IMR-90 (cell line): ENCODE measurements around the gene PRKAR1B. TPM values are rescaled to one million over a fixed set of nuclear protein-coding genes. Genes with fewer than 3 reads are reported as not detected.

ENCODE experiments used
- ATAC-seq: fragments of 200-7000 bp; cut with Tn5 transposase; 2 replicates; pipeline ENCODE4 v1.9.1; 2020; ENCODE audit warnings: low read depth, mild to moderate bottlenecking, moderate library complexity
- BruUV-seq: library from RNA; stranded (reverse); fragments of 400-500 nt; replicated peaks from 2 replicates; lab custom pipeline; 2021; lab: Mats Ljungman, UMichigan
- CTCF ChIA-PET: fragments of 300-600 bp; formaldehyde crosslinking; extraction: SDS; loops from one replicate; lab custom pipeline; 2021; ENCODE audit warnings: antibody characterized with exemption; lab: Yijun Ruan, JAX
- POLR2A ChIA-PET: fragments of 300-600 bp; sonication (Branson Sonifier 250); formaldehyde crosslinking; loops from one replicate; lab custom pipeline; 2022; ENCODE audit warnings: antibody characterized with exemption; ENCODE audit not compliant: unreplicated experiment; lab: Charles Lee
- DNase-seq: peaks from one replicate; pipeline ENCODE4 v3.0.0; 2013
- H2AFZ ChIP-seq: replicated peaks from 2 replicates; pipeline ENCODE3; 2013; ENCODE audit warnings: low read length, mild to moderate bottlenecking; ENCODE audit not compliant: poor library complexity
- H2AK5ac ChIP-seq: 2 replicates; pipeline ENCODE4 v1.6.1; 2013; ENCODE audit warnings: low read depth, low read length, inconsistent platforms
- H2AK9ac ChIP-seq: replicated peaks from 2 replicates; pipeline ENCODE3; 2013; ENCODE audit warnings: mild to moderate bottlenecking, low read depth, low read length, moderate library complexity; ENCODE audit not compliant: poor library complexity
- H2BK120ac ChIP-seq: 2 replicates; pipeline ENCODE4 v1.6.1; 2013; ENCODE audit warnings: low read depth, low read length, inconsistent platforms
- H2BK15ac ChIP-seq: 3 replicates; pipeline ENCODE4 v1.6.1; 2013; ENCODE audit warnings: low read depth, low read length, inconsistent platforms
- H2BK20ac ChIP-seq: 2 replicates; pipeline ENCODE4 v1.6.1; 2013; ENCODE audit warnings: low read depth, mild to moderate bottlenecking, inconsistent platforms, low read length, moderate library complexity
- H2BK5ac ChIP-seq: 2 replicates; pipeline ENCODE4 v1.6.1; 2013; ENCODE audit warnings: mild to moderate bottlenecking, low read depth, low read length, inconsistent platforms; ENCODE audit not compliant: poor library complexity, severe bottlenecking
- H3K14ac ChIP-seq: replicated peaks from 2 replicates; pipeline ENCODE4 v1.6.1; 2013; ENCODE audit warnings: low read depth, low read length, inconsistent platforms
- H3K18ac ChIP-seq: 2 replicates; pipeline ENCODE4 v1.6.1; 2013; ENCODE audit warnings: low read depth, low read length, control low read depth
- H3K23ac ChIP-seq: 2 replicates; pipeline ENCODE4 v1.6.1; 2013; ENCODE audit warnings: low read depth, low read length, inconsistent platforms
- H3K27ac ChIP-seq: 2 replicates; pipeline ENCODE4 v1.5.1; 2013; ENCODE audit warnings: mild to moderate bottlenecking, control low read depth, low read length; ENCODE audit not compliant: insufficient read depth
- H3K27me3 ChIP-seq: 2 replicates; pipeline ENCODE4 v1.6.1; 2013; ENCODE audit warnings: low read length; ENCODE audit not compliant: control insufficient read depth, insufficient read depth
- H3K36me3 ChIP-seq: 2 replicates; pipeline ENCODE4 v1.6.1; 2013; ENCODE audit warnings: low read length, mixed read lengths; ENCODE audit not compliant: control insufficient read depth, insufficient read depth
- H3K4ac ChIP-seq: 2 replicates; pipeline ENCODE4 v1.6.1; 2013; ENCODE audit warnings: low read depth, low read length, inconsistent platforms
- H3K4me1 ChIP-seq: 2 replicates; pipeline ENCODE4 v1.6.1; 2013; ENCODE audit warnings: low read length, mixed read lengths; ENCODE audit not compliant: control insufficient read depth, insufficient read depth
- H3K4me2 ChIP-seq: 2 replicates; pipeline ENCODE4 v1.6.1; 2013; ENCODE audit warnings: low read depth, mild to moderate bottlenecking, control low read depth, low read length, moderate library complexity
- H3K4me3 ChIP-seq: 2 replicates; pipeline ENCODE4 v1.5.1; 2013; ENCODE audit warnings: low read depth, mild to moderate bottlenecking, control low read depth, low read length, moderate library complexity; ENCODE audit not compliant: insufficient read depth
- H3K56ac ChIP-seq: 2 replicates; pipeline ENCODE4 v1.6.1; 2013; ENCODE audit warnings: low read length, inconsistent platforms; ENCODE audit not compliant: insufficient read depth; ENCODE audit errors: extremely low read depth
- H3K79me1 ChIP-seq, 2 experiments: 2 replicates each; pipeline ENCODE4 v1.6.1; 2013; ENCODE audit warnings: low read length in 2 of 2, inconsistent platforms in 1 of 2, low read depth in 1 of 2
- H3K9ac ChIP-seq: 2 replicates; pipeline ENCODE4 v1.6.1; 2013; ENCODE audit warnings: low read depth, low read length, control low read depth
- H3K9me1 ChIP-seq: 2 replicates; pipeline ENCODE4 v1.6.1; 2013; ENCODE audit warnings: low read length, inconsistent platforms; ENCODE audit not compliant: insufficient read depth
- H3K9me3 ChIP-seq: 2 replicates; pipeline ENCODE4 v1.6.1; 2013; ENCODE audit warnings: low read length; ENCODE audit not compliant: control insufficient read depth, insufficient read depth
- H4K20me1 ChIP-seq: 2 replicates; pipeline ENCODE4 v1.6.1; 2013; ENCODE audit warnings: low read length, inconsistent platforms; ENCODE audit not compliant: insufficient read depth
- H4K5ac ChIP-seq: 2 replicates; pipeline ENCODE4 v1.6.1; 2013; ENCODE audit warnings: mild to moderate bottlenecking, low read depth, low read length, control low read depth
- H4K8ac ChIP-seq, 2 experiments: 2 replicates each; pipeline ENCODE4 v1.6.1; 2013; ENCODE audit warnings: low read depth in 2 of 2, low read length in 2 of 2, control low read depth in 1 of 2, inconsistent platforms in 1 of 2
- H4K91ac ChIP-seq: 2 replicates; pipeline ENCODE4 v1.6.1; 2013; ENCODE audit warnings: low read depth, low read length, inconsistent platforms; ENCODE audit not compliant: insufficient read depth
- BHLHE40 ChIP-seq: fragments of 150-350 bp; IDR thresholded peaks from 2 replicates; pipeline ENCODE4 v1.6.1; 2016; ENCODE audit warnings: mild to moderate bottlenecking, low read depth, low read length
- CEBPB ChIP-seq: IDR thresholded peaks from 2 replicates; pipeline ENCODE4 v1.6.1; 2012; ENCODE audit warnings: low read depth, low read length, improper control_type of control experiment
- CHD1 ChIP-seq: IDR thresholded peaks from 2 replicates; pipeline ENCODE4 v1.6.1; 2012; ENCODE audit warnings: low read depth, low read length, improper control_type of control experiment
- CTCF ChIP-seq: conservative IDR thresholded peaks from 2 replicates; pipeline ENCODE4 v1.5.1; 2012; ENCODE audit warnings: mild to moderate bottlenecking, low read depth, low read length, improper control_type of control experiment
- NFE2L2 ChIP-seq: fragments of 150-350 bp; IDR thresholded peaks from 2 replicates; pipeline ENCODE4 v1.6.1; 2016; ENCODE audit warnings: low read depth, mild to moderate bottlenecking, low read length
- RFX5 ChIP-seq: IDR thresholded peaks from 2 replicates; pipeline ENCODE4 v1.8.0; 2012; ENCODE audit warnings: low read depth, mild to moderate bottlenecking, low read length, moderate library complexity
- SMC3 ChIP-seq: fragments of 150-350 bp; IDR thresholded peaks from 2 replicates; pipeline ENCODE4 v1.6.1; 2016; ENCODE audit warnings: low read depth, mild to moderate bottlenecking, antibody characterized with exemption, low read length, moderate library complexity
- WGBS, 2 experiments: methylation state at CpG; one replicate each; pipeline versions ENCODE4 v1.1.5 to v1.1.7; 2013; ENCODE audit warnings: missing lambda C conversion rate in 2 of 2; ENCODE audit not compliant: insufficient read length in 1 of 2; ENCODE audit errors: extremely low coverage in 2 of 2; 5-methylcytosine and 5-hydroxymethylcytosine counted together
- dilution Hi-C: fragments of 300-500 bp; cut with HindIII; formaldehyde crosslinking; loops from one replicate; pipeline ENCODE4 v1.14.3; 2018; ENCODE audit warnings: low sequenced_read_pairs; ENCODE audit not compliant: unreplicated experiment
- in situ Hi-C: fragments of 300-500 bp; cut with MboI; formaldehyde crosslinking; loops from 3 replicates; pipeline ENCODE4 v1.14.3; 2019; ENCODE audit warnings: low sequenced_read_pairs, inconsistent platforms, mixed read lengths
- intact Hi-C: fragments of 100-400 bp; cut with micrococcal nuclease; formaldehyde crosslinking; loops from 2 replicates; pipeline ENCODE4 v1.10.0; 2022
- polyA plus RNA-seq, 3 experiments: library from polyadenylated mRNA; depleted of rRNA; stranded (reverse); fragments of >200 nt; gene quantifications; 2 replicates each; pipeline ENCODE4 v1.2.3, GENCODE V29; 2012; ENCODE audit warnings: low replicate concordance in 1 of 3
- total RNA-seq: library from RNA; depleted of rRNA; stranded (reverse); fragments of >200 nt; gene quantifications from 2 replicates; pipeline ENCODE4 v1.2.3, GENCODE V29; 2012
- TF ChIP-seq, protein P1 (sequence below): fragments of 150-350 bp; IDR thresholded peaks from 2 replicates; pipeline ENCODE4 v1.6.1; 2016; ENCODE audit warnings: low read depth, mild to moderate bottlenecking, low read length, moderate library complexity, borderline replicate concordance

PRKAR1B gene
- total and polyA plus RNA-seq, 2 of the 4 experiments (the other 2 are of a cell fraction) = 15.2 to 20.2 TPM

- no peak overlapping the region for H2BK5ac ChIP-seq
- no peak overlapping the region for H3K14ac ChIP-seq
- DNase-seq (no peak), ATAC-seq (no peak)
- peaks cover 11% of the 10 kb centered on the region; the same call in 1 of the 2 replicates for H4K20me1 ChIP-seq
- H3K4me1 ChIP-seq = no peaks in the 10 kb centered on the region
- BruUV-seq = no TSS peak
- in situ Hi-C loops (no loop called here), dilution Hi-C loops (no loop called here), intact Hi-C loops (no loop called here)
- no peak overlapping the region for H2BK120ac ChIP-seq
- H3K9me1 ChIP-seq = no peaks in the 10 kb centered on the region
- no peak overlapping the region for H3K23ac ChIP-seq
- POLR2A ChIA-PET = no interaction called here
- no peak overlapping the region for H3K4me3 ChIP-seq
- no peak overlapping the region for H4K5ac ChIP-seq
- H3K27ac ChIP-seq = no peak overlapping the region
- H3K56ac ChIP-seq = no peak overlapping the region
- H3K4ac ChIP-seq = no peak overlapping the region
- H3K36me3 ChIP-seq = peaks cover 18% of the 10 kb centered on the region
- CTCF ChIA-PET = no interaction called here
- H3K9ac ChIP-seq = no peak overlapping the region
- no peak overlapping the region for H2AK5ac ChIP-seq
- no peak overlapping the region for H2BK20ac ChIP-seq
- TF ChIP-seq CEBPB (no peak), CTCF (no peak), NFE2L2 (no peak), RFX5 (no peak), SMC3 (no peak), BHLHE40 (no peak), CHD1 (no peak)
- TF ChIP-seq, protein P1, sequence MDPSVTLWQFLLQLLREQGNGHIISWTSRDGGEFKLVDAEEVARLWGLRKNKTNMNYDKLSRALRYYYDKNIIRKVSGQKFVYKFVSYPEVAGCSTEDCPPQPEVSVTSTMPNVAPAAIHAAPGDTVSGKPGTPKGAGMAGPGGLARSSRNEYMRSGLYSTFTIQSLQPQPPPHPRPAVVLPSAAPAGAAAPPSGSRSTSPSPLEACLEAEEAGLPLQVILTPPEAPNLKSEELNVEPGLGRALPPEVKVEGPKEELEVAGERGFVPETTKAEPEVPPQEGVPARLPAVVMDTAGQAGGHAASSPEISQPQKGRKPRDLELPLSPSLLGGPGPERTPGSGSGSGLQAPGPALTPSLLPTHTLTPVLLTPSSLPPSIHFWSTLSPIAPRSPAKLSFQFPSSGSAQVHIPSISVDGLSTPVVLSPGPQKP = no peak
- peaks cover 20 to 21% of the 10 kb centered on the region in 2 experiments for H3K79me1 ChIP-seq
- no peak overlapping the region for H4K8ac ChIP-seq
- H2AK9ac ChIP-seq = no peak overlapping the region
- 95% methylated on average over 27 of the region's 31 CpGs; no CpG with 5 or more reads in 1 of the 2 experiments for WGBS, 2 experiments
- H3K18ac ChIP-seq = no peak overlapping the region
- H3K27me3 ChIP-seq = no peaks in the 10 kb centered on the region
- H3K4me2 ChIP-seq = no peak overlapping the region
- no peak overlapping the region for H2AFZ ChIP-seq
- H2BK15ac ChIP-seq = no peak overlapping the region
- no peaks in the 10 kb centered on the region; the same call in 1 of the 2 replicates for H3K9me3 ChIP-seq
- H4K91ac ChIP-seq = no peak overlapping the region
Measured at GRCh38 chr7:739455-739982, 12.4 kb upstream of the PRKAR1B start.
